Parathyroid adenoma (tissue), 2 donors: ENCODE data around the gene TC2N.
"Not testable (repeated sequence)": the region's sequence is repeated elsewhere in the genome, so short reads cannot be mapped to it uniquely, and the experiment has no call there.

Experiments used
- H2AFZ ChIP-seq: fragments of 300-600 bp; sonication (generic); one replicate; pipeline ENCODE4 v1.7.0; 2017; ENCODE audit warnings: antibody characterized with exemption, mild to moderate bottlenecking
- H3K27ac ChIP-seq: fragments of 300-600 bp; sonication (generic); one replicate; pipeline ENCODE4 v1.7.0; 2017
- H3K27me3 ChIP-seq: fragments of 300-600 bp; sonication (generic); one replicate; pipeline ENCODE4 v1.7.0; 2017; ENCODE audit warnings: low read length; ENCODE audit not compliant: control insufficient read depth, insufficient read depth
- H3K36me3 ChIP-seq: fragments of 300-600 bp; sonication (generic); one replicate; pipeline ENCODE4 v1.7.0; 2017; ENCODE audit warnings: low read length; ENCODE audit not compliant: control insufficient read depth, insufficient read depth
- H3K4me1 ChIP-seq: fragments of 300-600 bp; sonication (generic); one replicate; pipeline ENCODE4 v1.7.0; 2017; ENCODE audit warnings: control low read depth
- H3K4me2 ChIP-seq: fragments of 300-600 bp; sonication (generic); one replicate; pipeline ENCODE4 v1.7.0; 2017; ENCODE audit warnings: low read length
- H3K4me3 ChIP-seq: fragments of 300-600 bp; sonication (generic); one replicate; pipeline ENCODE4 v1.7.0; 2017; ENCODE audit warnings: low read depth, low read length
- H3K79me2 ChIP-seq: fragments of 300-600 bp; sonication (generic); one replicate; pipeline ENCODE4 v1.7.0; 2017; ENCODE audit warnings: control low read depth
- H3K9ac ChIP-seq: fragments of 300-600 bp; sonication (generic); one replicate; pipeline ENCODE4 v1.7.0; 2017; ENCODE audit warnings: mild to moderate bottlenecking
- H3K9me3 ChIP-seq: fragments of 300-600 bp; sonication (generic); one replicate; pipeline ENCODE4 v1.7.0; 2017; ENCODE audit warnings: low read length; ENCODE audit not compliant: control insufficient read depth
- TF ChIP-seq, protein P1 (sequence below): fragments of 300-600 bp; sonication (generic); IDR thresholded peaks from one replicate; pipeline ENCODE4 v1.7.0; 2017; ENCODE audit warnings: antibody characterized with exemption, mild to moderate bottlenecking
- donor health status: primary hyperparathyroidism.

The TC2N gene

DNA sequence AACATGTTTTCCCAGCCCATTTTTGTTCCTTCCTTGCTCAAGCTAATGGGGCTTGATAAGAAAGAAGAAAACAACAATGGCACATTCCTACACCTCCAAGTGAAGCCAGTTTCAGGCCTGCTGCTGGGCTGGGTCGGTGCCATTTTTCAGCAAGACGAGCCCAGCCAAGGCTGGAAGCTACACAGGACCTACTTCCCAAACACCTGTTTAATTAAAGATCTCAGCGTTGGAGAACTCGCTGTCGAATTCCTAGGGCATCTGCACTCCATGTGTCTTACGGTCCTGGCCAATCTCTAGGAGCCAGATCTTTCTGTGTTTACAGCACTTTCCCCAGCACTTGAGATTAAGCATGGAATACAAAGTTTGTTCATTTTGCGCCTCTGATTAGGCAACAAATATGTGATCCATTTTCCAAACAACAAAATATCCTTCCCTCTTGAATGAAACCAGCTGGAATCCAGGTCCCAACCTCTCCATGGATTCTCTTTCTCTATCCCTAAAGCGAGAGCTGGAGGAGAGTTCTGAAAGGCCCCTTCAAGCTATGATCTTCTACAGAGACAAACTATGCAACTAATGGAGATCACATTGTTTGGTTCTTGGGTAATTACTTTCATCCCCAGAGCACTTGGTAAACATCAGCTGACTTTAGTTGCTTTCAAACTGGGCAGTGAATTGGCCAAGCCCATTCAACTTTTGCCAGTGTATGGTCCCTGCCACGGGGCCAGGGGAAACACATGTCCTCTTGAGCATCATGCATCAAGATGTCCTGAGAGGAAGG is 34.3 kb upstream of the TC2N start:
- TF ChIP-seq, protein P1, sequence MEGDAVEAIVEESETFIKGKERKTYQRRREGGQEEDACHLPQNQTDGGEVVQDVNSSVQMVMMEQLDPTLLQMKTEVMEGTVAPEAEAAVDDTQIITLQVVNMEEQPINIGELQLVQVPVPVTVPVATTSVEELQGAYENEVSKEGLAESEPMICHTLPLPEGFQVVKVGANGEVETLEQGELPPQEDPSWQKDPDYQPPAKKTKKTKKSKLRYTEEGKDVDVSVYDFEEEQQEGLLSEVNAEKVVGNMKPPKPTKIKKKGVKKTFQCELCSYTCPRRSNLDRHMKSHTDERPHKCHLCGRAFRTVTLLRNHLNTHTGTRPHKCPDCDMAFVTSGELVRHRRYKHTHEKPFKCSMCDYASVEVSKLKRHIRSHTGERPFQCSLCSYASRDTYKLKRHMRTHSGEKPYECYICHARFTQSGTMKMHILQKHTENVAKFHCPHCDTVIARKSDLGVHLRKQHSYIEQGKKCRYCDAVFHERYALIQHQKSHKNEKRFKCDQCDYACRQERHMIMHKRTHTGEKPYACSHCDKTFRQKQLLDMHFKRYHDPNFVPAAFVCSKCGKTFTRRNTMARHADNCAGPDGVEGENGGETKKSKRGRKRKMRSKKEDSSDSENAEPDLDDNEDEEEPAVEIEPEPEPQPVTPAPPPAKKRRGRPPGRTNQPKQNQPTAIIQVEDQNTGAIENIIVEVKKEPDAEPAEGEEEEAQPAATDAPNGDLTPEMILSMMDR: no peak
- no peaks in the 10 kb centered on the region for H3K79me2 ChIP-seq
- no peaks in the 10 kb centered on the region for H3K36me3 ChIP-seq
- no peak overlapping the region for H3K4me3 ChIP-seq
- H3K27me3 ChIP-seq: no peaks in the 10 kb centered on the region
- no peak overlapping the region for H3K27ac ChIP-seq
- peaks cover 12% of the 10 kb centered on the region for H3K4me1 ChIP-seq
- no peak overlapping the region for H3K9ac ChIP-seq
- H2AFZ ChIP-seq: no peak overlapping the region
- H3K4me2 ChIP-seq: no peak overlapping the region
- H3K9me3 ChIP-seq: no peaks in the 10 kb centered on the region

DNA sequence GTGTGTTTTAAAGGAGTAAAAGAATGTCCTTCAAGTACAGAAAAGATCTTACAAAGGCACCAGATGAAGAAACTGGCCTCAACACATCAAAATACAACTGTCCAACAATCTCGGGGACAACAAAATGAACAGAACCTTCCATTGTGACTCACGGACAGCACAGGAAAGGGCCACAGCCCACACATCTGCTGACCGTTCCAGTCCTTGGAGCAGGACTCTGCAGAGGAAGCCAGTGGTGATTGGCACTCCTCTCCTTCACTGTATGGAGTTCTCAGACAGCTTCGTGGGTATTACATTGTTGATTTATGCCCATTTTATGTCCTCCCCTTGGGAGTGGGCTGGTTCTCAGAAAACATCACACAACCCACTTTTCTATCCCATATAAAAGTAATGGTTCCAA is 32.5 kb upstream of the TC2N start:
- Histone ChIP-seq H3K4me2 (no peak overlapping the region), H3K9me3 (no peaks in the 10 kb centered on the region), H3K9ac (no peak overlapping the region), H3K36me3 (no peaks in the 10 kb centered on the region), H3K27me3 (no peaks in the 10 kb centered on the region), H3K27ac (no peak overlapping the region), H2AFZ (no peak overlapping the region), H3K4me1 (peaks cover 12% of the 10 kb centered on the region), H3K4me3 (no peak overlapping the region), H3K79me2 (no peaks in the 10 kb centered on the region)
- TF ChIP-seq, protein P1: no peak

DNA sequence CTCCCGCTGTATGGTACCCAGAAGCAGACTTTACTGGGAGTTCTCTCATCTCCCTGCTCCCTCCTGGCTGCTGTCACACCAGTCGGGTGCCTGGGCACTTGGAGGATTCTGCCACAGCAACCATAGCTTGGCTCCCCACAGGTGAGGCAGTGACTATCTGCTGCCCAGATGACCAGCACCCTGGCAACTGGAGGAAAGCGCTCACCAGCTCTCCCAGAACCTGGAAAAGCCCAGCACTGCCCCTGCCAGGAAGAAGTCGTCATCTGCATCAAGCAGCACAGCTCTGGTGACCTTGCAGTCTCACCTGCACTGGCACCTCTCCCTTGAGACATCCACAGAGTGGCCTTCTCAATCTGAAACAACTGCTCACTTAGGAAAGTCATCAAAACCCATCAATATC is 31.9 kb upstream of the TC2N start:
- Histone ChIP-seq H3K36me3 (no peaks in the 10 kb centered on the region), H3K9me3 (no peaks in the 10 kb centered on the region), H3K4me3 (no peak overlapping the region), H3K27ac (no peak overlapping the region), H3K9ac (no peak overlapping the region), H3K79me2 (no peaks in the 10 kb centered on the region), H3K4me1 (peaks cover 12% of the 10 kb centered on the region), H3K27me3 (no peaks in the 10 kb centered on the region), H2AFZ (no peak overlapping the region), H3K4me2 (no peak overlapping the region)
- TF ChIP-seq, protein P1: peak; percentile 49

DNA sequence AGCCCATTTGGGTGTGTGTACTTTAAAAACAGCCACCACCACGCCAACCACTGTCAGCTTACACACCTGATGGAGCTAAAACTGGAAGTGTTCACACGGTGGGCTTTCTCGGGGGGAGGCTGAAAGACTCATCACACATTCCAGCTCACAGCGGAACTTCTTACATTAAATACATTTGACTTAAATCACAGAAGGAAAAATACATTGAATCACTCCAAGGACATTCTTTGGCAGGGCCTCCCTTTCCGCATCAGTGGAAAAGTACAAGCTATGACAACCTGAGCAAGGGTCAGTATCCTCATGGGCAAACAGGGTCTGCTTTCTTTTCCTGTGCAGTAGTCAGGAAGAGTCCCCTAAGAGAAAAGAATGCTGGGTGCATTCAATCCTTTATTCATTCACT is 31.0 kb upstream of the TC2N start:
- Histone ChIP-seq H3K27ac (no peak overlapping the region), H3K9me3 (no peaks in the 10 kb centered on the region), H3K4me1 (peaks cover 12% of the 10 kb centered on the region), H3K36me3 (no peaks in the 10 kb centered on the region), H3K9ac (no peak overlapping the region), H2AFZ (no peak overlapping the region), H3K4me2 (no peak overlapping the region), H3K79me2 (no peaks in the 10 kb centered on the region), H3K4me3 (no peak overlapping the region), H3K27me3 (no peaks in the 10 kb centered on the region)
- TF ChIP-seq, protein P1: no peak

DNA sequence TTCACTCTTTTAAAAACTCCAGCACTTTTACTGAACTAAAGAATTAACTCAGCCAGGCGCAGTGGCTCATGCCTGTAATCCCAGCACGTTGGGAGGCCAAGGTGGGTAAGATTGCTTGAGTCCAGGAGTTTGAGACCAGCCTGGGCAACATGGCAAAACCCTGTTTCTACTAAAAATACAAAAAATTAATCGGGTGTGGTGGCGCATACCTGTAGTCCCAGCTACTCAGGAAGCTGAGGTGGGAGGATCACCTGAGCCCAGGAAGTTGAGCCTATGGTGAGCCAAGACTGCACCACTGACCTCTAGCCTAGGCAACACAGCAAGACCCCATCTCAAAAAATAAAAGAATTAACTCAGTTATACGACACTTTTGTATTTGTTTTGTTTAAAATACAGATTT is 30.4 kb upstream of the TC2N start:
- H3K4me3 ChIP-seq, H3K79me2 ChIP-seq, H3K4me2 ChIP-seq, H3K27me3 ChIP-seq, H3K9me3 ChIP-seq, H3K9ac ChIP-seq, H3K27ac ChIP-seq, H3K36me3 ChIP-seq: not testable (repeated sequence)
- Histone ChIP-seq H3K4me1 (peaks cover 12% of the 10 kb centered on the region), H2AFZ (peak overlapping the region; percentile 64)
